GM10266 (cell line): ENCODE measurements around the gene STK11.
A peak's percentile ranks its signal among the peaks of the same experiment; 100 is the strongest.

ENCODE experiments used
- DNase-seq: peaks from one replicate; pipeline ENCODE4 v3.0.0; 2012; ENCODE audit errors: extremely low spot score
- CTCF ChIP-seq: IDR thresholded peaks from 2 replicates; pipeline ENCODE4 v1.5.1; 2012; ENCODE audit warnings: mild to moderate bottlenecking, low read depth; ENCODE audit not compliant: control insufficient read depth, insufficient read depth; ENCODE audit errors: missing control alignments

Gene STK11

GRCh38 chr19:1239420-1239795 lies 33.8 kb downstream of the STK11 start:
- no peak for DNase-seq
- TF ChIP-seq CTCF = no peak

GRCh38 chr19:1239796-1240737 lies 34.5 kb downstream of the STK11 start:
- peak; percentile 92 for TF ChIP-seq CTCF
- peak; percentile 100 for DNase-seq

- TF ChIP-seq CTCF = no peak
Measured at GRCh38 chr19:1240925-1241324, 35.3 kb downstream of the STK11 start.

GRCh38 chr19:1241417-1242095 lies 36.0 kb downstream of the STK11 start, which contains the start of gene ATP5F1D:
ATP5F1D (plus strand) TSS chr19:1241751; CDS start chr19:1241851, 100 bp downstream.
- no peak for TF ChIP-seq CTCF
- DNase-seq = peak; percentile 98

More at GRCh38 chr19:1240925-1241324, 35.3 kb downstream of the STK11 start:
- no peak for DNase-seq

- peak; percentile 94 for DNase-seq
- peak; percentile 92 for TF ChIP-seq CTCF
Measured at GRCh38 chr19:1243768-1244692, 38.5 kb downstream of the STK11 start.

GRCh38 chr19:1244693-1245451 lies 39.3 kb downstream of the STK11 start:
- no peak for TF ChIP-seq CTCF
- DNase-seq = no peak
